DMS53 treated with DMSO at 0.1 percent for 48 hours (cell line): ENCODE data around the gene FAF2.
A peak's percentile ranks its signal among the peaks of the same experiment; 100 is the strongest.

ENCODE experiments used
- DNase-seq: peaks from one replicate; lab custom pipeline; 2025; ENCODE audit not compliant: unreplicated experiment; lab: John Stamatoyannopoulos, UW

FAF2 gene

GRCh38 chr5:176500511-176500910 is 52.3 kb downstream of the FAF2 start:
- no peak for DNase-seq

GRCh38 chr5:176501333-176501732 is 53.1 kb downstream of the FAF2 start:
- DNase-seq: no peak

- DNase-seq: no peak
These were observed 55.3 kb downstream of the FAF2 start for GRCh38 chr5:176503496-176503895.

GRCh38 chr5:176507911-176508310 is 59.7 kb downstream of the FAF2 start:
- DNase-seq: no peak

GRCh38 chr5:176508603-176509002 is 60.4 kb downstream of the FAF2 start:
- no peak for DNase-seq

GRCh38 chr5:176513788-176514187 is 65.6 kb downstream of the FAF2 start:
- DNase-seq: no peak

GRCh38 chr5:176514244-176514950 is 66.2 kb downstream of the FAF2 start:
- no peak for DNase-seq

- no peak for DNase-seq
These were observed 67.2 kb downstream of the FAF2 start for GRCh38 chr5:176515396-176515795.

GRCh38 chr5:176517053-176517661 is 69.0 kb downstream of the FAF2 start:
- no peak for DNase-seq

GRCh38 chr5:176519810-176520720 is 71.9 kb downstream of the FAF2 start:
- peak; percentile 17 for DNase-seq

- no peak for DNase-seq
These were observed 73.1 kb downstream of the FAF2 start for GRCh38 chr5:176521286-176521685.

- no peak for DNase-seq
These were observed 73.6 kb downstream of the FAF2 start for GRCh38 chr5:176521699-176522263.

- DNase-seq: no peak
These were observed 76.0 kb downstream of the FAF2 start for GRCh38 chr5:176524138-176524537.

GRCh38 chr5:176524987-176525386 is 76.8 kb downstream of the FAF2 start:
- DNase-seq: no peak

GRCh38 chr5:176525677-176526076 is 77.5 kb downstream of the FAF2 start:
- DNase-seq: no peak

- no peak for DNase-seq
These were observed 78.3 kb downstream of the FAF2 start for GRCh38 chr5:176526462-176526861.

- no peak for DNase-seq
These were observed 79.3 kb downstream of the FAF2 start for GRCh38 chr5:176527246-176528222.

GRCh38 chr5:176528301-176528700 is 80.1 kb downstream of the FAF2 start:
- DNase-seq: no peak

- DNase-seq: no peak
These were observed 80.6 kb downstream of the FAF2 start for GRCh38 chr5:176528761-176529115.

- no peak for DNase-seq
These were observed 81.0 kb downstream of the FAF2 start for GRCh38 chr5:176529116-176529740.
